ENCODE data around the gene NME9.

NME9 gene

DNA sequence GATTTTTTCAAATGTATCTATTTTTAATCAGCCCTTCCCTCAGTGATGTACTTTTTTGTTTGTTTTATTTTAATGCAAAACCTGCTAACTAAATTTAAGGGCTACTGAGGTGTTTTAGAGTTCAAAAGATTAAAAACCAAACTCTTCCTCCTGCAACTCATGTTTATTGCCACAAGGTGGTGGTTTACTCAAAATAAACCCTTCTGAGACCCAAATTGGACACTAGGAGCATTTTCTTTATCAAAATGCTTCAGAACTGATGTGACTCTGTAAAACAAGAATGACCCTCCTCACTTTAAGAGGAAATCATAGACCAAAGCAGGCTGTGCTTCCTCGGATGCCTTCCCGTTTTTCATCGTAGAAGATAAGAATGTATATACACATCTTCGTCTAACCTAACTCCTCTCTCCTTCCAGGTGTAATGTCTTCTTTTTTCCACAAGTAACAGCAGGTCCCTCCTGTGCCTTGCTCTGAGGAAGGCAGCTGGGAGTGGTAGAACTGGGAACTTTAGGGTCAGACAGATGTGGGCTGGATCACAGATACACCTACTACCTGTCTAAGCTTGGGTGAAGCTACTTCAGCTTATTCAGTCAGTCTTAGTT is 2.9 kb upstream of the NME9 start:
- TF ChIP-seq, protein P1, sequence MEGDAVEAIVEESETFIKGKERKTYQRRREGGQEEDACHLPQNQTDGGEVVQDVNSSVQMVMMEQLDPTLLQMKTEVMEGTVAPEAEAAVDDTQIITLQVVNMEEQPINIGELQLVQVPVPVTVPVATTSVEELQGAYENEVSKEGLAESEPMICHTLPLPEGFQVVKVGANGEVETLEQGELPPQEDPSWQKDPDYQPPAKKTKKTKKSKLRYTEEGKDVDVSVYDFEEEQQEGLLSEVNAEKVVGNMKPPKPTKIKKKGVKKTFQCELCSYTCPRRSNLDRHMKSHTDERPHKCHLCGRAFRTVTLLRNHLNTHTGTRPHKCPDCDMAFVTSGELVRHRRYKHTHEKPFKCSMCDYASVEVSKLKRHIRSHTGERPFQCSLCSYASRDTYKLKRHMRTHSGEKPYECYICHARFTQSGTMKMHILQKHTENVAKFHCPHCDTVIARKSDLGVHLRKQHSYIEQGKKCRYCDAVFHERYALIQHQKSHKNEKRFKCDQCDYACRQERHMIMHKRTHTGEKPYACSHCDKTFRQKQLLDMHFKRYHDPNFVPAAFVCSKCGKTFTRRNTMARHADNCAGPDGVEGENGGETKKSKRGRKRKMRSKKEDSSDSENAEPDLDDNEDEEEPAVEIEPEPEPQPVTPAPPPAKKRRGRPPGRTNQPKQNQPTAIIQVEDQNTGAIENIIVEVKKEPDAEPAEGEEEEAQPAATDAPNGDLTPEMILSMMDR (IDR thresholded peaks at IDR 0.05; ENCODE audit: borderline replicate concordance, insufficient read depth, low read depth, low read length) = peak; percentile 36; the same call in 1 of the 2 replicates
- no peak overlapping the region for H3K4me3 ChIP-seq (ENCODE audit: low read depth, low read length)

DNA sequence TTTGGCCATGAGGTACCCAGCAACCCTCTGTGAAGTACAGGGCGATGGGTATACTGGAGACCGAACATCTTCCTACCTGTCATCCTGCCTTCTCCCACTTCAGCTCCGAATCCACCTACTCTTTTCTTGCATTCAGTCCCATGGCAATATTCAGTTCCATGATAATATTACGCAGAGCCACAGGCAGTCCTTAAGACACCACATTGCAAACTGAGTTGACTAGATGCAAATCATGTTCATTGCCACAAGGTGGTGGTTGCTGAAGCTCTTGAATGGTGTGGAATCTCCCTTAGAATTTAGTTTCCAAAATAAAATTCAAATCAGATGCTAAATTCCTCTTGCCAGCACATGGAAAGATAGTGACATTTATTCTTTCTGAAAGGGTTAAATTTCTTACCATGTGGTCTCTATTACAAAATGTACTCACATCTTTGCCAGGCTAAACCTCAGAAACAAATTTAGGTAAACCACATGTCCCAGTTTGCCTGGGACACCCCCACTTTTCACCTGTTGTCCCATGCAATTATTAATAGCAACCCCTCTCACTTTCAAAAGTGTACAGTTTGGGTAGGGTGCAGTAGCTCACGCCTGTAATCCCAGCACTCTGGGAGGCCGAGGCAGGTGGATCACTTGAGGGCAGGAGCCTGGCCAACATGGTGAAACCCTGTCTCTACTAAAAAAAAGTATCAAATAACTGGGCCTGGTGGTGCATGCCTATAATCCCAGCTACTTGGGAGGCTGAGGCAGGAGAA is 1.7 kb upstream of the NME9 start:
- H3K4me3 ChIP-seq (ENCODE audit: low read depth, low read length) = no peak overlapping the region
- TF ChIP-seq, protein P1 (IDR thresholded peaks at IDR 0.05; ENCODE audit: borderline replicate concordance, insufficient read depth, low read depth, low read length) = no peak

DNA sequence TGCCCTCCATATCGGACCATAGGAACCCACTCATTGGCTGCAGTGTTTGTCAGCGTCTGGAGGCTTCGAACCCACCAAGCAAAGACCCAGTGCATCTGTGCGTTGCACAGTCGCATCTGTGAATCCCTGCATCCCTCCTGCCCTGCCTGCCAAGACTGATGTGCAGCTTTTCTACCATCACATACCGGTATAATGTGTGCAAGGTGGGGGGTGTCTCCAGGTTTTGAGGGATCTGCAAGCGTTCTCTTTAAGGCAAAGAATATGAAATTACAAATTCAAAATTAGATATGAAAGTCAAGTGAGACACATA is 288 bp upstream of the NME9 start:
- TF ChIP-seq, protein P1 (IDR thresholded peaks at IDR 0.05; ENCODE audit: borderline replicate concordance, insufficient read depth, low read depth, low read length) = no peak

DNA sequence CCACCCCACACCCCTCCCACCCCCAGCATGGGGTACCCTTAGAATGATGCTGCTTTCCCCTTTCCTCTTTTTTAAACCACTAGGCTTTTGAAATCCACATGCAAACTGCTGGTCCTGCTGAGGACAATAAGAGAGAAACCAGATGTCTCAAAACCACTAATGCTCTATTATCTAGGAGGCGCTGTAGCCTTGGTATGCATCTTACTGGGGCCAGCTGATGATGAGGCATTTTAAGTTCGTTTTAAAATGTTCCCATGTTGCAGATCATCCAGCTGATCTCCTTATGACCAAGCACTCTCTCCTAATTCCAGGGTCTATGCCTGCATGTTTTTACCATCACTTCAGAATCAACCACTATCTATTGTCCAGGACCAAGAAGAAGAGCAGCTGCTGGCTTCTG is 1.3 kb downstream of the NME9 start:
- TF ChIP-seq, protein P1 (IDR thresholded peaks at IDR 0.05; ENCODE audit: borderline replicate concordance, insufficient read depth, low read depth, low read length) = no peak
- no peak overlapping the region for H3K4me3 ChIP-seq (ENCODE audit: low read depth, low read length)

More for the DNA sequence above, 288 bp upstream of the NME9 start:
- no peak overlapping the region for H3K4me3 ChIP-seq (ENCODE audit: low read depth, low read length)

DNA sequence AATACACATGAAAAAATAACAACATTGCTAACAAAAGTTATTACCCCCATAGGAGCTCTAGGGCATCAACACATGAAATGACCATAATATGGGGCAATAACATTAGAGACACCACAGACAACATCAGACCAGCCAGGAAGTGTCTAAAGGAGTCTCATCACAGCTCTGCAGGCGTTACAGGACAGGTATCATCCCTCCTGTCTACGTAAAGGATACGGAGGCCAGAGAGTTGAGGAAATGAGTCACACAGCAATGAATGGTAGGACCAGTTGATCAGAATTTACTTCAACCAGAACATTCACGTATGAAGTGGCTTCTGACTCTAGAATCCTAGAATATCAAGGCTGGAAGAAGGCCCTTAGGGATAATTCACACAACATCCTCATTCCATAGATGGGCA is 1.8 kb downstream of the NME9 start:
- TF ChIP-seq, protein P1 (IDR thresholded peaks at IDR 0.05; ENCODE audit: borderline replicate concordance, insufficient read depth, low read depth, low read length) = no peak
- H3K4me3 ChIP-seq (ENCODE audit: low read depth, low read length) = no peak overlapping the region

DNA sequence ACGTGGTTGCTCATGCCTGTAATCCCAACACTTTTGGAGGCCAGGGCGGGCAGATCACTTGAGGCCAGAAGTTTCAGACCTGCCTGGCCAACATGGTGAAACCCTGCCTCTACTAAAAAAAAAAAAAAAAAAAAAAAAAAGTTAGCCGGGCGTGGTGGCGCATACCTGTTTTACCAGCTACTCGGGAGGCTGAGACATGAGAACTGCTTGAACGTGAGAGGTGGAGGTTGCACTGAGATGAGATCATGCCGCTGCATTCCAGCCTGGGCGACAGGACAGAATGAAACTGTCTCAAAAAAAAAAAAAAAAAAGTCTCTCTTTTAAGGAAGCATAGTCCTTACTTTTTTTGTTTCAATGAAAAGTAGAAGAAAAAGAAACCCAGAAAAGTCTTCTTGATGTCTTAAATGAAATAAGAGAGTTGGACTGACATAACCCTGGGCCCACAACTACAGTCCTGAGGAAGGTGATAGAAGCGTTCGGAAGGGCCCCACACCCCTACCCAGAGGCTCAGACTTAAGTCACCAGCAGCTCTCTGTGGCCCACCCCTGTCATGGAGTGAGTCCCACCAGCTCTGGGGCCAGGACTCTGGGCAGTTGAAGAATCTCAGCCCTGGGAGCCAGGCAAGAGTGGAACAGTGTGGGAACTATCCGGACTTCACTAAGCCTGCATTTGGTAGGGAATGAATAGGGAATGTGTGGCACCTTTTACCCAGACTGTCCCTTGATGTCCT is 2.6 kb downstream of the NME9 start:
- TF ChIP-seq, protein P1 (IDR thresholded peaks at IDR 0.05; ENCODE audit: borderline replicate concordance, insufficient read depth, low read depth, low read length) = no peak

More for the DNA sequence above, 2.6 kb downstream of the NME9 start:
- no peak overlapping the region for H3K4me3 ChIP-seq (ENCODE audit: low read depth, low read length)

Data from GM12875 (cell line).